GM12878 (cell line): ENCODE measurements around the gene FGF11.

Experiments
- BHLHE40 ChIP-seq, 2 experiments: fragments of 450-650 bp in 1 of 2; IDR thresholded peaks; 2 replicates each; pipeline ENCODE4 v1.6.1; 2011 to 2017; ENCODE audit warnings: low read depth in 2 of 2, borderline replicate concordance in 1 of 2, improper control_type of control experiment in 1 of 2, low read length in 1 of 2, mild to moderate bottlenecking in 1 of 2
- CTCF ChIP-seq, 3 experiments: IDR thresholded peaks in 2 of 3; conservative IDR thresholded peaks in 1 of 3; 2 replicates each; pipeline ENCODE4 v1.5.1; 2011; ENCODE audit warnings: low read depth in 3 of 3, low read length in 3 of 3, mild to moderate bottlenecking in 3 of 3, control low read depth in 2 of 3, moderate library complexity in 2 of 3, inconsistent platforms in 1 of 3, mixed read lengths in 1 of 3; ENCODE audit not compliant: control insufficient read depth in 2 of 3, insufficient read depth in 1 of 3; ENCODE audit errors: extremely low read depth in 1 of 3
- EP300 ChIP-seq, 2 experiments: fragments of 150-350 bp in 1 of 2; IDR thresholded peaks; 2 replicates each; pipeline ENCODE4 v1.6.1; 2011 to 2012; ENCODE audit warnings: low read depth in 2 of 2, low read length in 2 of 2, borderline replicate concordance in 1 of 2, improper control_type of control experiment in 1 of 2, inconsistent platforms in 1 of 2; ENCODE audit not compliant: control insufficient read depth in 1 of 2
- EZH2 ChIP-seq: IDR thresholded peaks from 2 replicates; pipeline ENCODE4 v1.6.1; 2012; ENCODE audit warnings: low read depth, mild to moderate bottlenecking, control low read depth, inconsistent platforms, low read length, borderline replicate concordance; ENCODE audit not compliant: control insufficient read depth
- MLLT1 ChIP-seq: fragments of 450-650 bp; IDR thresholded peaks from 2 replicates; pipeline ENCODE4 v1.6.1; 2016; ENCODE audit warnings: mild to moderate bottlenecking
- POLR2A ChIP-seq: IDR thresholded peaks from 2 replicates; pipeline ENCODE4 v1.6.1; 2011; ENCODE audit warnings: low read depth, mild to moderate bottlenecking, low read length
- POLR2AphosphoS5 ChIP-seq: IDR thresholded peaks from 2 replicates; pipeline ENCODE4 v1.6.1; 2011; ENCODE audit warnings: mild to moderate bottlenecking, low read length, inconsistent platforms
- RFX5 ChIP-seq: IDR thresholded peaks from 2 replicates; pipeline ENCODE4 v1.6.1; 2011; ENCODE audit warnings: low read depth, low read length, improper control_type of control experiment
- SUZ12 ChIP-seq: fragments of 200-600 bp; sonication (generic); IDR thresholded peaks from one replicate; pipeline ENCODE4 v1.6.1; 2018; ENCODE audit warnings: antibody characterized with exemption, mild to moderate bottlenecking; ENCODE audit not compliant: unreplicated experiment
- TAF1 ChIP-seq: IDR thresholded peaks from 2 replicates; pipeline ENCODE4 v1.6.1; 2011; ENCODE audit warnings: mild to moderate bottlenecking, low read depth, low read length, borderline replicate concordance
- USF2 ChIP-seq: IDR thresholded peaks from 2 replicates; pipeline ENCODE4 v1.6.1; 2011; ENCODE audit warnings: low read depth, low read length, improper control_type of control experiment, borderline replicate concordance

- TF ChIP-seq RFX5: no peak
- no peak for TF ChIP-seq POLR2A
- TF ChIP-seq EZH2: no peak
- TF ChIP-seq EP300 (IDR thresholded peaks at IDR 0.05; ENCODE audit: borderline replicate concordance in 1 of 2, control insufficient read depth in 1 of 2, low read depth in 2 of 2, low read length in 2 of 2): no peak
- no peak for TF ChIP-seq TAF1
- no peak for TF ChIP-seq USF2
- TF ChIP-seq CTCF (IDR thresholded peaks at IDR 0.05 in 2 of 3, conservative IDR thresholded peaks at IDR 0.05 in 1 of 3; ENCODE audit: control insufficient read depth in 2 of 3, extremely low read depth in 1 of 3, insufficient read depth in 1 of 3, low read depth in 3 of 3, low read length in 3 of 3): no peak
- no peak for TF ChIP-seq SUZ12
- no peak for TF ChIP-seq MLLT1
- 0 out of 4 replicates have a peak, but pooled peaks of 1 of the 2 experiments have one; percentile 6 for TF ChIP-seq BHLHE40 (IDR thresholded peaks at IDR 0.05; ENCODE audit: borderline replicate concordance in 1 of 2, low read depth in 2 of 2, low read length in 1 of 2)
- TF ChIP-seq POLR2AphosphoS5: no peak
Observed at GRCh38 chr17:7404737-7405349, 34.5 kb upstream of the FGF11 start.
